Dedifferentiated amniotic fluid mesenchymal stem cell (primary cell): ENCODE data around the gene CAPNS1.
"Not testable (repeated sequence)": the region's sequence is repeated elsewhere in the genome, so short reads cannot be mapped to it uniquely, and the experiment has no call there.

Experiments used
- DNase-seq: peaks from one replicate; pipeline ENCODE4 v3.0.0-alpha.2; 2016; ENCODE audit errors: extremely low spot score

Gene CAPNS1

DNA sequence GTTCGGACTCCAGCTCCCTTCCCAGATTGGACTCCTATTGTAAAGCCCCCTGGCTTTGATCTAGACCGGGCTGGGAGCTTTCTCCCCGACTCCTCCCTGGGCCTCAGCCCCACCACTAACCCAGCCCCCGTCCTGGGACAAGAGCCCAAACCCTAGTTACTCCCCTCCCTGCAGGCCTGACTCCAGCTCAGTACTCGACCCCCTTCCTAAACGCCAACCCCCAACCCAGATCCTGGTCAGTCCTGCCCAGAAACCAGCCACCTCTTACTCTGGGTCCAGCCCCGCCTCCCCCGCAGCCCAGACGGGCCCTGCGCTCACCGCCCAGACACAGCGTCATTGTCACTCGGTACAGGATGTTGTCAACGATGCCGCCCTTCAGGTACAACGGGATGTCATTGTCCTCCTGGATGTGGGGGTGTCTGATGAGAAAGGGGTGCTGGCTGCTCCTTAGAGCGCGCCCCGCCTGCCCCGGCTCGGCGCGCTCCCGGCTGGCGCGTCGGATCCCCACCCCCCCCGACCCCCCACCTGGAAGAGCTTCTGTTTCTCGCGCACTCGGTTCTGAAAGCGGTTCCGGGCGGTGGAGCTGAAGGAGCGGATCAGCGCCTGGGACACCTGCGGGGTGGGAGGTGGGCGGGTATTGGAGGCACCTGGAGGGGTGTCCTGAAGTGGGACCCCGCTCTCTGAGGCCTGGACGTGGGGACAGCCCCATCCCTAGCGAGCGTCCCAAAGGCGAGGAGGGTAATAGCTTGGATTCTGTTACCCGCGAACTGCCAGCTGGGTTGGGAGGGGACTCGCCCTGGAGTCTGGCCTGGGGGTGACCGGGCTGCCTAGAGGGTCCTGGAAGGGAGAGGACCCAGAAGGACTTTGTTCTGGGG, 11.5 kb downstream of the CAPNS1 start:
- no peak for DNase-seq

- DNase-seq, result no peak
These were observed 12.1 kb downstream of the CAPNS1 start for GRCh38 chr19:36152019-36152351.

GRCh38 chr19:36152352-36153091, 12.7 kb downstream of the CAPNS1 start, which contains the start of gene COX7A1:
Gene COX7A1 (minus strand): TSS chr19:36152447. CDS start chr19:36152407, 40 bp downstream.
- no peak for DNase-seq

DNA sequence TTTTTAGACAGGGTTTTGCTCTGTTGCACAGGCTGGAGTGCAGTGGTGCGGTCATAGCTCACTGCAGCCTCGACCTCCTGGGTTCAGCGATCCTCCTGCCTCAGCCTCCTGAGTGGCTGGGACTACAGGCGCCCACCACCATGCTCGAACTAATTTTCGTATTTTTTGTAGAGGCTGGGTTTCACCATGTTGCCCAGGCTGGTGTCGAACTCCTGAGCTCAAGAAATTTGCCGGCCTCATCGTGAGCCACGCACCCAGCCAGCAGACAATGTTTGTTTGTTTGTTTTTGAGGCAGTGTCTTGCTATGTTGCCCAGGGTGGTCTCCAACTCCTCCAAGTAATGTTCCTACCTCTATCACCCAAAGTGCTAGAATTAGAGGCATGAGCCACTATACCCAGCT, 13.3 kb downstream of the CAPNS1 start:
- DNase-seq, result no peak

DNA sequence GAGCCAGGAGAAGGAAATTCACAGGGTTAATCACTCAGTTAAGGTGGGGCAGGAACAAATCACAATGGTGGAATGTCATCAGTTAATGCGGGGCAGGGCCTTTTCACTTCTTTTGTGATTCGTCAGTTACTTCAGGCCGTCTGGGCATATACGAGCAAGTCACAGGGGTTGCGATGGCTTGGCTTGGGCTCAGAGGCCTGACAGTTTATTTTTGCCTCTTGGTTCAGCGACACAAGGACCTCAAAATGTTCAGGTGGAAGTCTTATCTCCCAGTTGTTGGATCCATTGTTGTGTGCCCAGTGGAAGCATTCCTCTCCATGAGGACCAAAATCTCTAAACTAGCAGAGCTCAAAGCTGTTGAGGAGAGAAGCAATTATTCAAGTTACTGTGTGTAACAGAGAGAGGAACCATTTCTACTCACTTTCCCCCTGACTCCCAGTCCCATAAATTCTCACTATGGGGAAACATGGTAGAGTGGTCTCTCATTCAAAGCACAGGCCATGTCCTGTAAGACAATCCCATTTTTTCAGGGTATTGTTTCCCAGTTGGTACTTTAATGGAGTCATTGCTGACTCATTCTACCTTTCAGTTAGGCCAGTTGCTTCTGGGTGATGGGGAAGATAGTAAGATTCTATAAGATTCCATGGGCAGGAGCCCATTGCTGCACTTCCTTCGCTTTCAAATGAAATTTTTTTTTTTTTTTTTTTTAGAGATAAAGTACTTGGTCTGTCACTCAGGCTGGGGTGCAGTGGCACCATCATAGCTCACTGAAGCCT, 21.1 kb downstream of the CAPNS1 start:
- no peak for DNase-seq

GRCh38 chr19:36163813-36164212, 23.9 kb downstream of the CAPNS1 start:
- DNase-seq, result no peak

DNA sequence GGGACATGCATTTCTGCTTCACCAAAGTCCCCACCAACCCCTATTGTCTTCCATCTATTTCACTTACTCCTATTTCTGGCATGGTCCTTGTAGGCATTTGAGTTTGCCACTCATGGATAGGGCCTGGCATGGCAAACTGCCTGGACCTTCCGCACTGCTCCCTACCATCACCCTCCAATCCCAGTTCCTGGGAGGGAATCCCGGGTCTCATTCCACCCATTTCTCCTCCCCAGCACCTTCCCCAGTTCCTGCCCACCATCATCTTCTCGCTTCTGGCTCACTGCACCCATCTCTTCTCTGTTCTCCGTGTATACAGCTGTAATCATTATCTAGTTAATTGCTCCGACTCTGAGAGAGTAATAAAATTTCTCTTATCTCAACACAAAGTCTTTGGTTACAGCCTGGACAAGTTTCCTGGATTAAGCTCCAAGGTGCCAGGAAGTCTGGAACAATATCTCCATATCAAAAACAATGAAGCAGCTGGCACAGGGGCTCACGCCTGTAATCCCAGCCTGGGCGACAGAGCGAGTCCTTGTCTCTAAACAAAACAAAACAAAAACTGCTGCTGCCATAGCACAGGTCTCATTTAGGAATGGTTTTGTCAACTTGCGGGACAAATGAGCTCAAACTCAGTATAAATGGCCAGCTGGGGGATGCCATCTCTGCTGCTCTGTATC, 29.4 kb downstream of the CAPNS1 start:
- DNase-seq, result no peak

DNA sequence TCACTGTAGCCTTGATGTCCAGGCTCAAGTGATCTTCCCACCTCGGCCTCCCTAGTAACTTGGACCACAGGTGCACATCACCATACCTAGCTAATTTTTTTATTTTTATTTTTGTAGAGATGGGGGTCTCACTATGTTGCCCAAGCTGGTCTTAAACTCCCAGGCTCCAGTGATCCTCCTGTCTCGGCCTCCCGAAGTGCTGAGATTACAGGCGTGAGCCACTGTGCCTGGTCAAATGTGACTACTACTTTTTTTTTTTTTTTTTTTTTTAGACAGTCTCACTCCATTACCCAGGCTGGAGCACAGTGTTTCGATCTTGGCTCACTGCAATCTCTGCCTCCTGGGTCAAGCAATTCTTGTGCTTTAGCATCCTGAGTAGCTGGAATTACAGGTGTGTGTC, 33.0 kb downstream of the CAPNS1 start:
- no peak for DNase-seq

DNA sequence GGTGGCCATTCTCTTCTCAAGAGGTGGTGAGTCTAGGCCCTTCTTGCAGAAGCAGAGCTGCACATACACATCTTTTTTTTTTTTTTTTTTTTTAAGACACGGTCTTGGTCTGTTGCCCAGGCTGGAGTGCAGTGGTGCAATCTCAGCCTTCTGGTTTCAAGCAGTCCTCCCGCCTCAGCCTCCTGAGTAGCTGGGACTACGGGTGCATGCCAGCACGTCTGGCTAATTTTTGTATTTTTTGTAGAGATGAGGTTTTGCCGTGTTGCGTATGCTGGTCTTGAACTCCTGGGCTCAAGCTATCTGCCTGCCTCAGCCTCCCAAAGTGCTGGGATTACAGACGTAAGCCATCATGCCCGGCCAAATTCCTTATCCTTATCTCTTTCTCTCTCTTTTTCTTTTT, 34.0 kb downstream of the CAPNS1 start:
- DNase-seq, result not testable (repeated sequence)

DNA sequence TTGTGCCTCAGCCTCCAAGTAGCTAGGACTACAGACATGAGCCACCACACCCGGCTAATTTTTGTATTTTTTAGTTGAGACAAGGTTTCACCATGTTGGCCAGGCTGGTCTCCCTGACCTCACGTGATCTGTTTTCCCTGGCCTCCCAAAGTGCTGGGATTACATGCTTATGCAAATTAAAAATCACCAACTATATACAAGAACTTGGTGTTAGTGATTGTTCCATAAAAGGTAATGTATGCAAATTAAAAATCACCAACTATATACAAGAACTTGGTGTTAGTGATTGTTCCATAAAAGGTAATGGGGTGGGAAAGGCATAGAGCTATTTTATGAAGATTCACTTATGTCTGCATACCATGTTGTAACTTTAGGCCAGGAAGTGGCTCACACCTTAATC, 39.2 kb downstream of the CAPNS1 start:
- not testable (repeated sequence) for DNase-seq

- no peak for DNase-seq
These were observed 42.9 kb downstream of the CAPNS1 start for GRCh38 chr19:36182612-36183244.

DNA sequence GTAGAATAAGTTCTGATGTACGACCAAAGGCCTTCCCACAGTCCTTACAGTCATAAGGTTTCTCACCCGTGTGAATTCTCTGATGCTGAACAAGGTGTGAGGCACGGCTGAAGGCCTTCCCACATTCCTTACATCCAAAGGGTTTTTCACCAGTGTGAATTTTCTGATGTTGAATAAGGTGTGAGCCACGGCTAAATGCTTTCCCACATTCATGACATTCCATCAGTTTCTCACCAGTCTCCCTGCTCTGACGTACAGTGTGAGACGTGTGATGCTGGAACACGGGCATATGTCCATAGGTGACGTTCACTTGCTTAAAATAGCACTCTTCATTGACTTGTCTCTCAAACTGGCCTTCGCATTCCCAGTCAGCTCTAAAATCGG, 43.4 kb downstream of the CAPNS1 start:
- DNase-seq, result no peak

- not testable (repeated sequence) for DNase-seq
These were observed 46.9 kb downstream of the CAPNS1 start for GRCh38 chr19:36186722-36187121.

DNA sequence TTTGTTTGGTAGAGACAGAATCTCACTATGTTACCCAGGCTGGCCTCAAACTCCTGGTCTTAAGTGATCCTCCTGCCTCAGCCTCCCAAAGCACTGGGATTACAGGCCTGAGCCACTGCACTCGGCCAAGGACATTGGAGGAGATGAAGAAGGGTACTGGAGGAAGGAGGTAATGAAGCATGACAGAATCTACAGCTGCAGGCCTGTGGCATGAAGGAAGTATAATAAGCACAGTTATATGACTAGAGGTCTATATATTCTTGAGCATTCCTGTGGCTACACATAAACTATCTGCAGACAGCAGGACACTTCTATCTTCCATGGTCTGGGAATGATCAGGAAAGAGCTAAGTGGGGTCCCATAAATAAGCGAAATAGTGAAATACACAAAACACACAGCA, 56.4 kb downstream of the CAPNS1 start:
- no peak for DNase-seq

GRCh38 chr19:36198119-36198518, 58.3 kb downstream of the CAPNS1 start:
- no peak for DNase-seq
